GM19328 (cell line): ENCODE measurements around the gene RUNX2.

Source experiments
- ATAC-seq: cut with Tn5 transposase; IDR thresholded peaks from one replicate; pipeline ENCODE4 v1.9.1; 2021; ENCODE audit warnings: mild to moderate bottlenecking, moderate library complexity; ENCODE audit not compliant: unreplicated experiment

RUNX2 gene

GRCh38 chr6:45350186-45350710, 22.1 kb downstream of the RUNX2 start:
- ATAC-seq, result no peak

- ATAC-seq, result no peak
These were observed 22.9 kb downstream of the RUNX2 start for GRCh38 chr6:45351076-45351475.

- ATAC-seq, result no peak
These were observed 23.5 kb downstream of the RUNX2 start for GRCh38 chr6:45351667-45352066.

GRCh38 chr6:45353654-45354053, 25.5 kb downstream of the RUNX2 start:
- ATAC-seq, result no peak

- no peak for ATAC-seq
These were observed 36.3 kb downstream of the RUNX2 start for GRCh38 chr6:45364466-45364865.

DNA sequence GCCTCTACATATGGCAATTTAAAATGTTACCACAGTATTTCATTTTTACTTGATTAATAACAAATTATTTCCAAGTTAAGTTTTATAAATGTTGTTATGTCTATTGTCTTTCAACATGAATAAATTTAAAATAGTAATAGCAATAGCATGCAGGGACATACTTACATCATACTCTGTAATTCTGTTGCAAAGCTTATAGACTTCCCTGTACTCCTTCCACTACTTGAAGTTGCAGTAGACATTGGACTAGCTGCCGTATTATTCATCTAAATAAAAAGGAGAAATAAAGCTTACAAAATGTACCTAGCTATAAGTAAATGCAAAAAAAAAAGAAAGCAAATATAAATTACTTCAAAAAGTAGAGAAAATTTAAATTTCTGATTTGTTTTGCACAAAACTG, 36.9 kb downstream of the RUNX2 start:
- no peak for ATAC-seq

DNA sequence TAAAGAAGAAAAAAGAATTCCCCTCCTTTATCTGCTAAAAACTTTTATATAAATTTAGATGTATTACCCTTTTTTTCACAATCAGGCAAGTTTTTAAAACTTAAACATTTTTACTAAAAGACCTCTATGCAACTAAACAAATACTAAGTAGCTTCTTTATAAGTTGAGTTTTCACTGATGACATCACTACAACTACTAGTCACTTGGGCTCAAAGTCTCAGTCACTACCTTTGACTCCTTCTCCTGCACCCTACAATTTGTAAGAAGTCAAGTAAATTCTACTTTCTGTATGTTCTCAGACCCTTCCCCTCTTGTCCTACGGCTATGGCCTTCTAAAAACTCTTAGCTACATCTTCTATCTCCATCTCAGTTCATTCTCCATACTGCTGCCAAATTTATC, 38.4 kb downstream of the RUNX2 start:
- no peak for ATAC-seq

- ATAC-seq, result no peak
These were observed 39.9 kb downstream of the RUNX2 start for GRCh38 chr6:45367999-45368398.

GRCh38 chr6:45369870-45370269, 41.7 kb downstream of the RUNX2 start:
- no peak for ATAC-seq

DNA sequence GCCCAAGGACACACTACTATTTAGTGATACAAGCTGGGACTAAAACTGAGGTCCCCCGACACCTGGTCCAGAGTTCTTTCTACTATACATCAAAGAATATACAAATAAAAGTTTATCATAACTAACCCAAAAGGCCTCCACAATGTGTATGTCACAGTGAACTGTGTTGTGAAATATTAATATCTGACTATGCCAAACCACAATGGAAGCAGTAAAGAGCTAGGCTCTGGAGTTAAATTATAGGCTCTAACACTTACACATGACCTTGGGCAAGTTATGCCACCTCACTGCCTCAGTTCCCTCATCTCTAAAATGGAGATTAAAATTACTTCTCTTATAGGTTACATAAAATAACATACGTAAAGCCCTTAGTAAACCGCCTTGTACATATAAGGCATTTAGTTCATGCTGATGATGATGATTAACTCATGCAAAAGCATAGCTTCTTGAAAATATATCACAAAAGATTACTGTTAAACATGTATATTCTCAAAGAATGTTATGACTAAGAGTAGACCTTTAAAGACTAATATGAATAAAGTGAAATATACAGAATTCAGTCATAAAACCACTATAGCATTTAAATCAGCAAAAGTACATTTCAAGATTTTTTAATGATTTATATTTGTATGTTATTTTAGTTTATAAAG, 43.9 kb downstream of the RUNX2 start:
- no peak for ATAC-seq

GRCh38 chr6:45375449-45375848, 47.3 kb downstream of the RUNX2 start:
- ATAC-seq, result no peak

DNA sequence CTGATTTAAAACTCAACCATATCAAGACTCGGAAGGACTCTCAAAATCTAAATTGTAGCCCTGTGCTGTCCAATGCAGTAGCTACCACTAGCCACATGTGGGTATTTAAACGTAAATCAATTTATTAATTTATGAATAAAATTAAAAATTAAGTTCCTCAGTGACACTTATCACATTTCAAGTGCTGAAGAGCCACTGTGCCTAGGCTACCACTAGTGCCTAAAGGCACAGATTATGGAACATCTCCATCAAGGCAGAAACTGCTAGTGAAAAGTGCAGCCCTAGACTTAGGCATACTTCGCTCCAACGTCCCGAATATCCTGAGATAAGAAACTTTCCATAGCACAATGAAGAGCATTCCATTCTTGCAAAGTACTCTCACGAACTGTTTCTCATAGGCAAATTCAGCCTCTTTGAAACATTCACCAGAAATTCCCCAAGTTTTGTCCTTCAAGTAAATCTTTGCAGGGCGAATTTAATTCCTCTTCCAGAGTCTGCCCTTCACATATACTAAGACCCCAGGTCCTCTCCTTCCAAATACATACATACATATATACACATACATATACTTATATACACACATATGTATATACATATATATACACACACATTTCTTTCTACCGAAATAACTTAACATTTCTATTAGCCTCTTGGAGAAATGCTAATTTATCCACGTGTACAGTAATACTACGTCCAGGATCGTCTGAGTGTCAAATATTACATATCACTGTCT, 48.3 kb downstream of the RUNX2 start:
- no peak for ATAC-seq

- ATAC-seq, result no peak
These were observed 49.0 kb downstream of the RUNX2 start for GRCh38 chr6:45377043-45377553.

GRCh38 chr6:45377554-45378333, 49.6 kb downstream of the RUNX2 start, which contains the start of gene SUPT3H:
Gene SUPT3H (minus strand): TSS chr6:45377934.
- ATAC-seq, result peak; percentile 86

DNA sequence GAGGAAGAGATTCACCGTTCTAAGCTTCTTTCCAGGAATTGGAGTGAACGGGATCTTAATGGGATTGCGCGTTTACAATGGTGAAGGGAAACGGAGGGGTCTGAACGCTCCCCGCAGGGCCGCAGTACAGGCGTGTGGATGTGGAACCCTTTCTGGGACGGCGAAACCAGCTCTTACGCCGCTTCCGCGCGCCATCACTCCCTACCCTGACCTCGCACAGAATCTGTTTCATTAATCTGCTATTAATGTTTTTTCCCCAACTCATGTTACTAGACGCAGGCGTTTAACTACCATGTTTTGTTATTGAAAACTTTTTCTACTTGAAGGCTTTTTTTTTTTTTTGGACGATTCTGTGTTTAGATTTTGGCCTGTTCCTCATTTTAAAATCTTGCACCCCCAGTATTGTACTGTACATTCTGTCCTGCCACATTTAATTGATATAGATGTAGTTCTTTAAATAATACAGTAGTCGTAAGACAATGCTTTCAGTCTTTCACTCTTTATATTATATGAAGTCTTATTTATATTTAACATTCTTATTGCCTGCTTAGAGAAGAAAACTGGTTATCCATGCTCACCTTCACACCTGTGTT, 50.3 kb downstream of the RUNX2 start:
- ATAC-seq, result no peak

DNA sequence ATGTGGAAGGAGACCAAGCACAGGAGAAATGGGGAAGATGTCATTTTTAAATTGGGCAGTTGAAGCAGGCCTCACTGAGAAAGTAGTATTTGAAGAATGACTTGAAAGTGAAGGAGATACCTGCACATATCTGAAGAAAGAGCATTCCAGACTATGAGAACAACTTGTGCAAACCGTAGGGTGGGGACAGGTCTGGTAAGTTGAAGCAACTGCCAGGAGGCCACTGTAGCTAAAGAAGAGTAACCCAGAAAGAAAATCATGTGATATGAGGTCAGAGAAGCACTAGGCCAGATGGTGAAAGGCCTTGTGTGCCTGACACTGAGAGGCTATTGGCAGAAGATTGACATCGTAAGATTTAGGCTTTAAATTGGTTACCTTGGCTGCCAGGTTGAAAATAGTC, 54.3 kb downstream of the RUNX2 start:
- no peak for ATAC-seq

GRCh38 chr6:45386501-45386900, 58.4 kb downstream of the RUNX2 start:
- ATAC-seq, result no peak

DNA sequence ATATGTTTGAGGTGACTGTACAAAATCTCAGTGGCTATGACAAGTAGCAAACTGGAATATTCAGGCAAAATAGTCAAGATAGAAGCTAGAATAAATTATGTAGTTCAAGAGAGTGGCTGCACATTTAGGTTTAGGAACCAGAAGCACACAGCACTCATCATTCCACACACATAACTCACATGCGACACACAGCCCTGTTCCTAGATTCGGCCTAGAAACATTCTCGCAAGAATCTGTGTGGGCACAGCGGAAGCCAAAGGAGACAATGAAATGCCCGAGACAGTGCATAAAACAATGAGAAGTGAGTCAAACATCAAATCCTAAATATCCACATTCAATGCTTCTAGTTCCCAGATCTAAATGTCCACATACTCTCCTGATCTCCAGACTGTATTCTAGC, 59.1 kb downstream of the RUNX2 start:
- ATAC-seq, result no peak

GRCh38 chr6:45388328-45388727, 60.2 kb downstream of the RUNX2 start:
- ATAC-seq, result no peak

DNA sequence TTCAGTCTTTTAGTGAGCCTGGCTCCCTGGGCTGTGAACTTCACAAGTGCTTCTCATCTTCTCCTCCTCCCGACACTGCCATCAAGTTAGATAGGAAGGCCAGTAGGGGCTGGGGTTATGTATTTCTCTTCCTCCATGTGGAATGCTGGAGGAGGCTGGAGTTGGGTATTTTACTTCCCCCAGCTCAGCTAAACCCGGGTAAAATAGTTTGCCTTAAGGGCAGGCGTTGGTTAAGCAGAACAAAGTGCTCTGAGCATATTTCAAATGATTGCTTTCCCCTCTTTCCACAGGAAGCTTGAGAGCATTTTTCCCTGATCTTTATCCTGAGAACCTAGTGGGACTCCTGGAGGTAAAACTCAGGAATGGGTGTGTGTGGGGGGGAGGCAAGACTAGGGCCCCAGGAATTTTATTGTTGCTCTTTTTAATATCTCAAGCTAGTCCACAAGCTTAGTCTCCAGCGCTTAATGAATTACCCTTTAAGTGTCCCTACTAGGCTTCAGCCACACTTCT, 66.5 kb downstream of the RUNX2 start:
- no peak for ATAC-seq
